WTC11 (cell line): ENCODE results near the gene CHST11. TPM values are rescaled to one million over a fixed set of nuclear protein-coding genes. Genes with fewer than 3 reads are reported as not detected.

Experiments
- ATAC-seq: fragments of 200-7000 bp; cut with Tn5 transposase; 2 replicates; pipeline ENCODE4 v1.10.0; 2021; ENCODE audit warnings: mild to moderate bottlenecking, moderate library complexity
- CTCF ChIA-PET: fragments of 300-600 bp; sonication (Branson Sonifier 250); formaldehyde crosslinking; loops from one replicate; lab custom pipeline; 2021; ENCODE audit warnings: antibody characterized with exemption; lab: Charles Lee
- POLR2A ChIA-PET: fragments of 350-600 bp; sonication (Branson Sonifier 250); formaldehyde crosslinking; loops from one replicate; lab custom pipeline; 2021; ENCODE audit warnings: antibody characterized with exemption; lab: Charles Lee
- DNase-seq: peaks from one replicate; pipeline ENCODE4 v3.0.0; 2021; ENCODE audit warnings: low spot score
- H3K27ac Mint-ChIP-seq: 2 replicates; pipeline ENCODE4 v1.8.0; 2021; ENCODE audit warnings: mixed read lengths
- H3K27me3 Mint-ChIP-seq: 2 replicates; pipeline ENCODE4 v1.8.0; 2021; ENCODE audit warnings: low read depth, mild to moderate bottlenecking, moderate library complexity, mixed read lengths
- H3K36me3 Mint-ChIP-seq: 2 replicates; pipeline ENCODE4 v1.8.0; 2021; ENCODE audit warnings: mixed read lengths
- H3K4me1 Mint-ChIP-seq: 2 replicates; pipeline ENCODE4 v1.8.0; 2022; ENCODE audit warnings: mixed read lengths
- H3K4me3 Mint-ChIP-seq: 2 replicates; pipeline ENCODE4 v1.8.0; 2021; ENCODE audit warnings: mild to moderate bottlenecking, moderate library complexity, mixed read lengths
- H3K9me3 Mint-ChIP-seq: 2 replicates; pipeline ENCODE4 v1.8.0; 2021; ENCODE audit warnings: mixed read lengths
- AFF4 ChIP-seq: sonication (generic); formaldehyde crosslinking; IDR thresholded peaks from 2 replicates; pipeline ENCODE4 v1.8.1; 2023; ENCODE audit warnings: mild to moderate bottlenecking, missing genetic modification reagents, borderline replicate concordance
- ATF1 ChIP-seq: sonication (generic); formaldehyde crosslinking; IDR thresholded peaks from 2 replicates; pipeline ENCODE4 v1.8.1; 2023; ENCODE audit warnings: mild to moderate bottlenecking, moderate library complexity, missing genetic modification reagents
- CREB1 ChIP-seq: sonication (generic); formaldehyde crosslinking; IDR thresholded peaks from 2 replicates; pipeline ENCODE4 v1.8.0; 2023; ENCODE audit warnings: mild to moderate bottlenecking, missing genetic modification reagents
- E2F5 ChIP-seq: sonication (generic); formaldehyde crosslinking; IDR thresholded peaks from 2 replicates; pipeline ENCODE4 v1.8.1; 2022; ENCODE audit warnings: mild to moderate bottlenecking, moderate library complexity, missing genetic modification reagents
- ETV6 ChIP-seq: sonication (generic); formaldehyde crosslinking; IDR thresholded peaks from 2 replicates; pipeline ENCODE4 v1.8.1; 2022; ENCODE audit warnings: mild to moderate bottlenecking, missing genetic modification reagents
- JAZF1 ChIP-seq: fragments of 250-450 bp; sonication (Bioruptor Pico); IDR thresholded peaks from 2 replicates; pipeline ENCODE4 v1.9.0; 2021; ENCODE audit warnings: moderate library complexity, mild to moderate bottlenecking, inconsistent platforms
- MXD4 ChIP-seq: fragments of 250-450 bp; sonication (Bioruptor Pico); IDR thresholded peaks from 2 replicates; pipeline ENCODE4 v1.8.0; 2021; ENCODE audit warnings: mild to moderate bottlenecking, moderate library complexity, borderline replicate concordance
- NFATC4 ChIP-seq: fragments of 250-450 bp; sonication (Bioruptor Pico); IDR thresholded peaks from 2 replicates; pipeline ENCODE4 v1.9.0; 2021; ENCODE audit warnings: mild to moderate bottlenecking
- NFE2L1 ChIP-seq: sonication (generic); formaldehyde crosslinking; IDR thresholded peaks from 2 replicates; pipeline ENCODE4 v1.8.1; 2023; ENCODE audit warnings: missing genetic modification reagents
- SP1 ChIP-seq: sonication (generic); formaldehyde crosslinking; conservative IDR thresholded peaks from 2 replicates; pipeline ENCODE4 v1.8.1; 2022; ENCODE audit warnings: missing genetic modification reagents
- STAT6 ChIP-seq: sonication (generic); formaldehyde crosslinking; conservative IDR thresholded peaks from 2 replicates; pipeline ENCODE4 v1.8.1; 2023; ENCODE audit warnings: mild to moderate bottlenecking, low read depth, missing genetic modification reagents, moderate library complexity
- TEAD1 ChIP-seq: sonication (generic); formaldehyde crosslinking; IDR thresholded peaks from 2 replicates; pipeline ENCODE4 v1.8.0; 2022; ENCODE audit warnings: mild to moderate bottlenecking, missing genetic modification reagents
- USF1 ChIP-seq: sonication (generic); formaldehyde crosslinking; IDR thresholded peaks from 2 replicates; pipeline ENCODE4 v1.8.0; 2022; ENCODE audit warnings: mild to moderate bottlenecking, missing genetic modification reagents
- USF2 ChIP-seq: sonication (generic); formaldehyde crosslinking; IDR thresholded peaks from 2 replicates; pipeline ENCODE4 v1.8.1; 2023; ENCODE audit warnings: mild to moderate bottlenecking, missing genetic modification reagents, moderate library complexity
- ZBTB21 ChIP-seq: sonication (generic); formaldehyde crosslinking; IDR thresholded peaks from 2 replicates; pipeline ENCODE4 v1.8.1; 2023; ENCODE audit warnings: mild to moderate bottlenecking, missing genetic modification reagents, borderline replicate concordance
- ZNF138 ChIP-seq: sonication (generic); formaldehyde crosslinking; conservative IDR thresholded peaks from 2 replicates; pipeline ENCODE4 v1.8.1; 2022; ENCODE audit warnings: mild to moderate bottlenecking, moderate library complexity, missing genetic modification reagents
- ZNF263 ChIP-seq: sonication (generic); formaldehyde crosslinking; IDR thresholded peaks from 2 replicates; pipeline ENCODE4 v1.8.1; 2022; ENCODE audit warnings: low read depth, mild to moderate bottlenecking, moderate library complexity, missing genetic modification reagents
- ZNF317 ChIP-seq: sonication (generic); formaldehyde crosslinking; IDR thresholded peaks from 2 replicates; pipeline ENCODE4 v1.8.1; 2023; ENCODE audit warnings: low read depth, mild to moderate bottlenecking, moderate library complexity, missing genetic modification reagents, borderline replicate concordance
- ZNF416 ChIP-seq: fragments of 250-450 bp; sonication (Bioruptor Pico); IDR thresholded peaks from 2 replicates; pipeline ENCODE4 v1.9.0; 2021; ENCODE audit warnings: mild to moderate bottlenecking, inconsistent platforms
- total RNA-seq: library from RNA; stranded (reverse); gene quantifications from 3 replicates; pipeline ENCODE4 v1.2.3, GENCODE V29; 2021

The CHST11 gene
- total RNA-seq, 1 experiment from 2014 or later, result 24.2 TPM

GRCh38 chr12:104638218-104638850 lies 181.6 kb downstream of the CHST11 start:
- ChIA-PET CTCF (interaction anchor here (0.7 to 1.9 kb wide), 2 partner anchors 256 to 422 kb away, joined by 3 to 5 read pairs; no protein-coding TSS in a partner anchor), POLR2A (no interaction called here)
- Mint-ChIP-seq H3K27ac (no peak overlapping the region), H3K27me3 (no peaks in the 10 kb centered on the region; the same call in 1 of the 2 replicates), H3K4me3 (no peak overlapping the region), H3K36me3 (no peaks in the 10 kb centered on the region), H3K9me3 (peaks cover 9% of the 10 kb centered on the region), H3K4me1 (peaks cover 10% of the 10 kb centered on the region)
- ATAC-seq (no peak), DNase-seq (no peak)
- no peak for TF ChIP-seq JAZF1 (CRISPR knock-in tag)
- no peak for TF ChIP-seq ZNF317 (CRISPR knock-in tag)
- TF ChIP-seq ZNF263, result no peak
- no peak for TF ChIP-seq STAT6 (CRISPR knock-in tag)
- TF ChIP-seq NFE2L1, result no peak
- TF ChIP-seq ZNF138, result no peak
- no peak for TF ChIP-seq NFATC4 (CRISPR knock-in tag)
- no peak for TF ChIP-seq ZNF416 (CRISPR knock-in tag)
- no peak for TF ChIP-seq USF2 (CRISPR knock-in tag)
- TF ChIP-seq TEAD1 (CRISPR knock-in tag), result no peak
- TF ChIP-seq USF1, result no peak
- TF ChIP-seq ZBTB21 (CRISPR knock-in tag), result no peak
- TF ChIP-seq CREB1 (CRISPR knock-in tag), result no peak
- no peak for TF ChIP-seq AFF4 (CRISPR knock-in tag)
- TF ChIP-seq SP1, result no peak
- no peak for TF ChIP-seq ATF1 (CRISPR knock-in tag)
- no peak for TF ChIP-seq ETV6 (CRISPR knock-in tag)
- no peak for TF ChIP-seq E2F5 (CRISPR knock-in tag)
- TF ChIP-seq MXD4, result no peak
